NCI-H524 (cell line): Measurements from ENCODE around the gene IGDCC3.

Experiments
- DNase-seq, 2 experiments: peaks; one replicate each; lab custom pipeline; 2025; lab: John Stamatoyannopoulos, UW

IGDCC3 gene

GRCh38 chr15:65292938-65293518 is 84.8 kb downstream of the IGDCC3 start:
- DNase-seq = no peak

- DNase-seq = no peak
These were observed 87.6 kb downstream of the IGDCC3 start for GRCh38 chr15:65290228-65290627.

- no peak for DNase-seq
These were observed 88.4 kb downstream of the IGDCC3 start for GRCh38 chr15:65289261-65289854.

- no peak for DNase-seq
These were observed 90.3 kb downstream of the IGDCC3 start for GRCh38 chr15:65287520-65287855.

GRCh38 chr15:65286704-65287519 is 90.9 kb downstream of the IGDCC3 start, which contains the start of gene PARP16:
PARP16 (minus strand) TSS chr15:65286883; CDS start chr15:65286426, 457 bp downstream.
- peak; percentile 92 to 95 for DNase-seq

GRCh38 chr15:65286069-65286703 is 91.6 kb downstream of the IGDCC3 start:
- DNase-seq = peak; percentile 45 to 48

- DNase-seq = no peak
These were observed 92.3 kb downstream of the IGDCC3 start for GRCh38 chr15:65285291-65286068.

DNA sequence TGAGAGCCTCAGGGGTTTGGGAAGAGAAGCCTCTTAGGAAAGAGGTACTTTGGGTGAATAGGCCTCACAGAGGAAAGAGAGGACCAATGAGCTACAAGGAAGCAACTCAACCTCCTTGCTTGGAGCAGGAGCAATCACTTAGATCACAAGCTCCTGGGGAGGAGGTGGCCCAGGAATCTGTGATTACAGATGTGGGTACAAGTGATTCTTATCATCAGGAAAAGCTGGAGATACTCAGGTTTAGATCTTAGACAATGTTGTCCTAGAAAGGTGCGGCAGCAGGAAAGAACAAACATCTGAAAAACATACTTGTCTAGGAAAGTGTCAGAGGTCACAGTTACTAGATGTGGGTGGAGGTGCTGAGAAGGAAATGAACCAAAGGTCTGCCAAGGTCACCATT is 99.3 kb downstream of the IGDCC3 start:
- DNase-seq = no peak
